K562 (cell line): ENCODE measurements around the gene GALR3. TPM values are rescaled to one million over a fixed set of nuclear protein-coding genes. Genes with fewer than 3 reads are reported as not detected.

Experiments
- ATAC-seq: fragments of 200-7000 bp; cut with Tn5 transposase; 3 replicates; pipeline ENCODE4 v1.9.1; 2020; ENCODE audit warnings: moderate library complexity
- BruUV-seq: library from RNA; stranded (reverse); fragments of 400-500 nt; replicated peaks from 2 replicates; lab custom pipeline; 2021; lab: Mats Ljungman, UMichigan
- CTCF ChIA-PET: fragments of 300-600 bp; formaldehyde crosslinking; extraction: SDS; loops from one replicate; lab custom pipeline; 2021; ENCODE audit warnings: low intra/inter-chr PET ratio; lab: Yijun Ruan, JAX
- POLR2A ChIA-PET: fragments of 300-600, 350-650 bp; sonication (Branson Sonifier 250); formaldehyde crosslinking; extraction: SDS; loops from one replicate; lab custom pipeline; 2021; ENCODE audit warnings: antibody characterized with exemption, inconsistent platforms; lab: Yijun Ruan, JAX
- DNase-seq, 4 experiments: peaks; one replicate each; pipeline versions ENCODE4 v3.0.0 to v3.0.0-alpha.2; 2011 to 2018; ENCODE audit warnings: low spot score in 3 of 4, mixed read lengths in 3 of 4; ENCODE audit errors: extremely low read depth in 1 of 4
- FAIRE-seq: peaks from 2 replicates; lab custom pipeline; 2011; peaks lifted over from hg19 to GRCh38; lab: Jason Lieb, UNC
- H2AFZ ChIP-seq: 2 replicates; pipeline ENCODE4 v1.6.0; 2011; ENCODE audit warnings: low read depth, low read length, control low read depth, inconsistent platforms
- H3K27ac ChIP-seq: fragments of 200-600 bp; 3 replicates; pipeline ENCODE4 v1.8.0; 2011; ENCODE audit warnings: low read depth, mild to moderate bottlenecking, control low read depth, inconsistent platforms, low read length, moderate library complexity, mixed read lengths; ENCODE audit errors: extremely low read depth
- H3K27me3 ChIP-seq, 2 experiments: fragments of 300-600 bp in 1 of 2; 2 replicates in 1 of 2; 3 replicates in 1 of 2; pipeline versions ENCODE4 v1.6.0 to v1.8.0; 2011; ENCODE audit warnings: inconsistent platforms in 2 of 2, low read length in 2 of 2, mild to moderate bottlenecking in 1 of 2, mixed read lengths in 1 of 2, moderate library complexity in 1 of 2; ENCODE audit not compliant: control insufficient read depth in 2 of 2, insufficient read depth in 2 of 2
- H3K36me3 ChIP-seq: fragments of 300-600 bp; 3 replicates; pipeline ENCODE4 v1.8.0; 2011; ENCODE audit warnings: mild to moderate bottlenecking, low read length, inconsistent platforms; ENCODE audit not compliant: control insufficient read depth, insufficient read depth
- H3K4me1 ChIP-seq, 2 experiments: fragments of 200-600 bp in 1 of 2; replicated peaks in 1 of 2; 2 replicates in 1 of 2; 3 replicates in 1 of 2; pipeline versions ENCODE4 v1.5.1 to v1.8.0; 2011; ENCODE audit warnings: inconsistent platforms in 2 of 2, low read length in 2 of 2, mild to moderate bottlenecking in 1 of 2, mixed read lengths in 1 of 2, moderate library complexity in 1 of 2; ENCODE audit not compliant: control insufficient read depth in 2 of 2, insufficient read depth in 2 of 2
- H3K4me2 ChIP-seq: 2 replicates; pipeline ENCODE4 v1.6.1; 2011; ENCODE audit warnings: low read length, control low read depth, inconsistent platforms, mixed read lengths; ENCODE audit not compliant: insufficient read depth
- H3K4me3 ChIP-seq: fragments of 200-600 bp; sonication (generic), shearing (Covaris generic); 2 replicates; pipeline ENCODE4 v1.5.1; 2016; ENCODE audit warnings: control low read depth, inconsistent platforms
- H3K79me2 ChIP-seq: fragments of 200-600 bp; 3 replicates; pipeline ENCODE4 v1.8.0; 2011; ENCODE audit warnings: low read length, inconsistent platforms; ENCODE audit not compliant: control insufficient read depth, insufficient read depth
- H3K9ac ChIP-seq, 2 experiments: 2 replicates each; pipeline versions ENCODE4 v1.6.0 to v1.6.1; 2011; ENCODE audit warnings: low read depth in 2 of 2, low read length in 2 of 2, control low read depth in 1 of 2, inconsistent platforms in 1 of 2, mild to moderate bottlenecking in 1 of 2, mixed read lengths in 1 of 2; ENCODE audit not compliant: insufficient read depth in 1 of 2
- H3K9me1 ChIP-seq: one replicate; pipeline ENCODE4 v1.6.0; 2011; ENCODE audit warnings: inconsistent platforms, mild to moderate bottlenecking, low read length, moderate library complexity; ENCODE audit not compliant: control insufficient read depth, insufficient read depth
- H3K9me3 ChIP-seq: replicated peaks from 2 replicates; pipeline ENCODE4 v1.5.1; 2011; ENCODE audit warnings: low read depth, low read length, inconsistent platforms; ENCODE audit not compliant: control insufficient read depth, insufficient read depth
- H4K20me1 ChIP-seq: replicated peaks from 2 replicates; pipeline ENCODE4 v1.6.1; 2011; ENCODE audit warnings: low read length, inconsistent platforms, mixed read lengths; ENCODE audit not compliant: control insufficient read depth, insufficient read depth
- BCOR ChIP-seq: fragments of 450-650 bp; IDR thresholded peaks from 2 replicates; pipeline ENCODE4 v1.6.1; 2016
- CREB3L1 ChIP-seq: fragments of 450-650 bp; IDR thresholded peaks from 2 replicates; pipeline ENCODE4 v1.6.1; 2014; ENCODE audit warnings: low read depth, mild to moderate bottlenecking, moderate library complexity, borderline replicate concordance
- EGR1 ChIP-seq: fragments of 450-650 bp; conservative IDR thresholded peaks from 2 replicates; pipeline ENCODE4 v1.6.1; 2017; ENCODE audit warnings: mild to moderate bottlenecking
- ETS2 ChIP-seq: IDR thresholded peaks from 2 replicates; pipeline ENCODE4 v1.6.1; 2016; ENCODE audit warnings: borderline replicate concordance, missing genetic modification characterization, mild to moderate bottlenecking, moderate library complexity, missing compliant biosample characterization; ENCODE audit not compliant: poor library complexity, severe bottlenecking
- ID3 ChIP-seq, 2 experiments: fragments of 250-450 bp in 1 of 2; fragments of 450-650 bp in 1 of 2; sonication (Bioruptor Pico) in 1 of 2; IDR thresholded peaks; 2 replicates each; pipeline versions ENCODE4 v1.6.1 to v1.8.0; 2016 to 2021; ENCODE audit warnings: mild to moderate bottlenecking in 2 of 2, moderate library complexity in 2 of 2, missing compliant biosample characterization in 1 of 2, missing genetic modification characterization in 1 of 2
- PHF8 ChIP-seq: fragments of 200-600 bp; sonication (generic); IDR thresholded peaks from 2 replicates; pipeline ENCODE4 v1.6.1; 2012; ENCODE audit warnings: mixed run types, mild to moderate bottlenecking, inconsistent platforms, low read length, moderate library complexity, borderline replicate concordance
- ZNF140 ChIP-seq: fragments of 250-450 bp; sonication (Bioruptor Pico); IDR thresholded peaks from 2 replicates; pipeline ENCODE4 v1.8.0; 2021; ENCODE audit warnings: moderate library complexity, mild to moderate bottlenecking, inconsistent platforms
- ZNF165 ChIP-seq: fragments of 250-450 bp; sonication (Bioruptor Pico); IDR thresholded peaks from 2 replicates; pipeline ENCODE4 v1.4.0; 2020; ENCODE audit warnings: borderline replicate concordance
- ZNF316 ChIP-seq: fragments of 450-650 bp; IDR thresholded peaks from 2 replicates; pipeline ENCODE4 v1.6.1; 2016
- WGBS: fragments of 100-300 bp; shearing (Covaris generic); methylation state at CpG from one replicate; pipeline ENCODE4 v1.1.6; 2016; ENCODE audit warnings: low coverage, mixed read lengths; ENCODE audit not compliant: insufficient coverage; ENCODE audit errors: missing lambda C conversion rate; 5-methylcytosine and 5-hydroxymethylcytosine counted together
- in situ Hi-C: fragments of 300-500 bp; cut with MboI; formaldehyde crosslinking; loops from 4 replicates; pipeline ENCODE4 v1.15.0; 2018; ENCODE audit warnings: inconsistent platforms, mixed read lengths
- intact Hi-C: fragments of 100-400 bp; cut with micrococcal nuclease; formaldehyde crosslinking; loops from 2 replicates; pipeline ENCODE4 v1.14.2; 2022
- polyA plus RNA-seq, 8 experiments: library from polyadenylated mRNA; depleted of rRNA in 4 of 8; stranded (reverse) in 5 of 8; unstranded in 3 of 8; fragments of >200 nt; fragmentation: Nextera tagmentation in 2 of 8; fragmentation: Illumina TruSeq in 1 of 8; extraction: Ambion mirVana in 2 of 8; extraction: Trizol in 1 of 8; gene quantifications; 2 replicates each; pipeline versions ENCODE4 v1.2.1 to v1.2.3, GENCODE V29; 2011 to 2014; ENCODE audit warnings: inconsistent platforms in 1 of 8, missing spikeins in 1 of 8
- total RNA-seq, 7 experiments: library from RNA; depleted of rRNA in 6 of 7; stranded (reverse); fragments of >200 nt in 6 of 7; fragmentation: Illumina TruSeq in 2 of 7; extraction: Trizol in 2 of 7; gene quantifications; 2 replicates each; pipeline versions ENCODE4 v1.2.1 to v1.2.3, GENCODE V29; 2011 to 2021; ENCODE audit warnings: low replicate concordance in 1 of 7

GALR3 gene
- total and polyA plus RNA-seq, 9 of the 15 experiments (the other 6 are each of a cell fraction or from before 2014, with no cell fraction given): 0.13 TPM; not detected in 8

GRCh38 chr22:37807410-37808293 is 15.5 kb upstream of the GALR3 start, which contains the start of gene GCAT:
GCAT (plus strand) TSS chr22:37807934; CDS start chr22:37807968, 34 bp downstream.
- Histone ChIP-seq H3K79me2 (peaks cover 33% of the 10 kb centered on the region), H3K27ac (peak within 1 kb of the TSS; percentile 69), H3K9me1 (no peaks in the 10 kb centered on the region), H3K27me3 (no peaks in the 10 kb centered on the region), H4K20me1 (no peaks in the 10 kb centered on the region), H3K36me3 (peaks cover 18% of the 10 kb centered on the region; the same call in 2 of the 3 replicates), H3K9ac (peak within 1 kb of the TSS; percentile 78 to 97), H3K4me2 (peak within 1 kb of the TSS; percentile 79), H3K4me1 (peaks cover 32 to 50% of the 10 kb centered on the region in 2 experiments), H2AFZ (peak within 1 kb of the TSS; percentile 93), H3K9me3 (no peaks in the 10 kb centered on the region), H3K4me3 (peak within 1 kb of the TSS; percentile 64)
- peak; percentile 93 for ATAC-seq
- ChIA-PET POLR2A (interaction anchor here (0.5 to 4.5 kb wide), 7 partner anchors 10 to 89 kb away, joined by 3 to 34 read pairs (median 4); partner anchors contain the start of gene ANKRD54), CTCF (interaction anchor here (0.6 kb wide), 1 partner anchor 55 kb away, joined by 3 read pairs; no protein-coding TSS in a partner anchor)
- peak; percentile 97 for DNase-seq
- no TSS peak for BruUV-seq
- in situ Hi-C loops (no loop called here), intact Hi-C loops (no loop called here)
- FAIRE-seq: peak; percentile 92
- 2% methylated on average over 22 of the region's 73 CpGs for WGBS
- peak; percentile 42 for TF ChIP-seq ZNF316
- no peak for TF ChIP-seq ETS2 (tag)
- TF ChIP-seq BCOR: no peak
- TF ChIP-seq CREB3L1: peak; percentile 66; the same call in 1 of the 2 replicates
- no peak for TF ChIP-seq ZNF140
- peak; percentile 46 for TF ChIP-seq EGR1
- TF ChIP-seq ID3 (CRISPR knock-in tag; IDR thresholded peaks at IDR 0.05): no peak
- no peak for TF ChIP-seq ID3 (tag; IDR thresholded peaks at IDR 0.05)
- TF ChIP-seq PHF8: peak; percentile 78; the same call in 1 of the 2 replicates
- TF ChIP-seq ZNF165 (CRISPR knock-in tag): no peak
